Measurements from ENCODE around the gene SEC16A.

SEC16A gene

GRCh38 chr9:136527721-136528710, 45.2 kb upstream of the SEC16A start:
- H3K36me3 ChIP-seq (ENCODE audit: control insufficient read depth in 5 of 5, insufficient read depth in 5 of 5, low read length in 5 of 5): peaks cover 0 to 10% (median 8%) of the 10 kb centered on the region in 5 donors
- H3K4me1 ChIP-seq (ENCODE audit: control insufficient read depth in 5 of 5, insufficient read depth in 5 of 5, low read length in 5 of 5): peaks cover 7 to 99% (median 94%) of the 10 kb centered on the region in 5 donors
- H3K27ac ChIP-seq (ENCODE audit: low read depth, low read length): peak overlapping the region; percentile 75
- H3K9me3 ChIP-seq (ENCODE audit: control insufficient read depth in 5 of 5, low read length in 5 of 5): no peaks in the 10 kb centered on the region
- H3K9ac ChIP-seq (ENCODE audit: low read length in 5 of 5): peak overlapping the region in 2 of 5 donors; percentile 20 to 37
- peak overlapping the region in 4 of 5 donors; percentile 13 to 42 (median 33) for H3K4me3 ChIP-seq (ENCODE audit: low read depth in 1 of 5, low read length in 5 of 5)
- no peaks in the 10 kb centered on the region for H3K27me3 ChIP-seq (ENCODE audit: control insufficient read depth in 5 of 5, insufficient read depth in 4 of 5, low read length in 5 of 5)

- peaks cover 7 to 99% (median 93%) of the 10 kb centered on the region in 5 donors for H3K4me1 ChIP-seq (ENCODE audit: control insufficient read depth in 5 of 5, insufficient read depth in 5 of 5, low read length in 5 of 5)
- peak overlapping the region in 3 of 5 donors; percentile 7 to 41 (median 20) for H3K9ac ChIP-seq (ENCODE audit: low read length in 5 of 5)
- no peaks in the 10 kb centered on the region for H3K27me3 ChIP-seq (ENCODE audit: control insufficient read depth in 5 of 5, insufficient read depth in 4 of 5, low read length in 5 of 5)
- H3K27ac ChIP-seq (ENCODE audit: low read depth, low read length): peak overlapping the region; percentile 75
- H3K4me3 ChIP-seq (ENCODE audit: low read depth in 1 of 5, low read length in 5 of 5): peak overlapping the region in 2 of 5 donors; percentile 22 to 26
- H3K36me3 ChIP-seq (ENCODE audit: control insufficient read depth in 5 of 5, insufficient read depth in 5 of 5, low read length in 5 of 5): peaks cover 0 to 18% (median 17%) of the 10 kb centered on the region in 5 donors
- H3K9me3 ChIP-seq (ENCODE audit: control insufficient read depth in 5 of 5, low read length in 5 of 5): no peaks in the 10 kb centered on the region
Measured at GRCh38 chr9:136527131-136527530, 44.3 kb upstream of the SEC16A start.

GRCh38 chr9:136526625-136527066, 43.8 kb upstream of the SEC16A start:
- H3K4me1 ChIP-seq (ENCODE audit: control insufficient read depth in 5 of 5, insufficient read depth in 5 of 5, low read length in 5 of 5): peaks cover 7 to 99% (median 91%) of the 10 kb centered on the region in 5 donors
- H3K4me3 ChIP-seq (ENCODE audit: low read depth in 1 of 5, low read length in 5 of 5): peak overlapping the region in 1 of 5 donors; percentile 26
- H3K36me3 ChIP-seq (ENCODE audit: control insufficient read depth in 5 of 5, insufficient read depth in 5 of 5, low read length in 5 of 5): peaks cover 0 to 19% (median 18%) of the 10 kb centered on the region in 5 donors
- H3K27me3 ChIP-seq (ENCODE audit: control insufficient read depth in 5 of 5, insufficient read depth in 4 of 5, low read length in 5 of 5): no peaks in the 10 kb centered on the region
- H3K27ac ChIP-seq (ENCODE audit: low read depth, low read length): peak overlapping the region; percentile 75
- H3K9me3 ChIP-seq (ENCODE audit: control insufficient read depth in 5 of 5, low read length in 5 of 5): no peaks in the 10 kb centered on the region
- H3K9ac ChIP-seq (ENCODE audit: low read length in 5 of 5): peak overlapping the region in 2 of 5 donors; percentile 35 to 41

- Histone ChIP-seq H3K27me3 (ENCODE audit: control insufficient read depth in 5 of 5, insufficient read depth in 4 of 5, low read length in 5 of 5) (no peaks in the 10 kb centered on the region), H3K4me1 (ENCODE audit: control insufficient read depth in 5 of 5, insufficient read depth in 5 of 5, low read length in 5 of 5) (peaks cover 6 to 97% (median 88%) of the 10 kb centered on the region in 5 donors), H3K4me3 (ENCODE audit: low read depth in 1 of 5, low read length in 5 of 5) (peak overlapping the region in 2 of 5 donors; percentile 0 to 22), H3K9ac (ENCODE audit: low read length in 5 of 5) (peak overlapping the region in 2 of 5 donors; percentile 35 to 41), H3K27ac (ENCODE audit: low read depth, low read length) (peak overlapping the region; percentile 75), H3K9me3 (ENCODE audit: control insufficient read depth in 5 of 5, low read length in 5 of 5) (no peaks in the 10 kb centered on the region), H3K36me3 (ENCODE audit: control insufficient read depth in 5 of 5, insufficient read depth in 5 of 5, low read length in 5 of 5) (peaks cover 0 to 26% (median 24%) of the 10 kb centered on the region in 5 donors)
Measured at GRCh38 chr9:136525841-136526499, 43.1 kb upstream of the SEC16A start.

- Histone ChIP-seq H3K27me3 (ENCODE audit: control insufficient read depth in 5 of 5, insufficient read depth in 4 of 5, low read length in 5 of 5) (no peaks in the 10 kb centered on the region), H3K9me3 (ENCODE audit: control insufficient read depth in 5 of 5, low read length in 5 of 5) (no peaks in the 10 kb centered on the region), H3K9ac (ENCODE audit: low read length in 5 of 5) (peak overlapping the region in 1 of 5 donors; percentile 17), H3K36me3 (ENCODE audit: control insufficient read depth in 5 of 5, insufficient read depth in 5 of 5, low read length in 5 of 5) (peaks cover 0 to 33% (median 28%) of the 10 kb centered on the region in 5 donors), H3K4me1 (ENCODE audit: control insufficient read depth in 5 of 5, insufficient read depth in 5 of 5, low read length in 5 of 5) (peaks cover 2 to 92% (median 80%) of the 10 kb centered on the region in 5 donors), H3K4me3 (ENCODE audit: low read depth in 1 of 5, low read length in 5 of 5) (no peak overlapping the region), H3K27ac (ENCODE audit: low read depth, low read length) (peak overlapping the region; percentile 75)
Measured at GRCh38 chr9:136525207-136525606, 42.4 kb upstream of the SEC16A start.

GRCh38 chr9:136522314-136523237, 39.7 kb upstream of the SEC16A start:
- peaks cover 0 to 58% (median 52%) of the 10 kb centered on the region in 5 donors for H3K36me3 ChIP-seq (ENCODE audit: control insufficient read depth in 5 of 5, insufficient read depth in 5 of 5, low read length in 5 of 5)
- H3K27me3 ChIP-seq (ENCODE audit: control insufficient read depth in 5 of 5, insufficient read depth in 4 of 5, low read length in 5 of 5): no peaks in the 10 kb centered on the region
- H3K9ac ChIP-seq (ENCODE audit: low read length in 5 of 5): no peak overlapping the region

GRCh38 chr9:136521537-136521936, 38.7 kb upstream of the SEC16A start:
- Histone ChIP-seq H3K9me3 (ENCODE audit: control insufficient read depth in 5 of 5, low read length in 5 of 5) (no peaks in the 10 kb centered on the region), H3K27me3 (ENCODE audit: control insufficient read depth in 5 of 5, insufficient read depth in 4 of 5, low read length in 5 of 5) (no peaks in the 10 kb centered on the region), H3K4me3 (ENCODE audit: low read depth in 1 of 5, low read length in 5 of 5) (no peak overlapping the region), H3K4me1 (ENCODE audit: control insufficient read depth in 5 of 5, insufficient read depth in 5 of 5, low read length in 5 of 5) (peaks cover 0 to 82% (median 54%) of the 10 kb centered on the region in 5 donors), H3K36me3 (ENCODE audit: control insufficient read depth in 5 of 5, insufficient read depth in 5 of 5, low read length in 5 of 5) (peaks cover 0 to 68% (median 61%) of the 10 kb centered on the region in 5 donors), H3K9ac (ENCODE audit: low read length in 5 of 5) (peak overlapping the region in 1 of 5 donors; percentile 13), H3K27ac (ENCODE audit: low read depth, low read length) (no peak overlapping the region)

More at GRCh38 chr9:136522314-136523237, 39.7 kb upstream of the SEC16A start:
- Histone ChIP-seq H3K4me1 (ENCODE audit: control insufficient read depth in 5 of 5, insufficient read depth in 5 of 5, low read length in 5 of 5) (peaks cover 2 to 82% (median 58%) of the 10 kb centered on the region in 5 donors), H3K4me3 (ENCODE audit: low read depth in 1 of 5, low read length in 5 of 5) (no peak overlapping the region), H3K9me3 (ENCODE audit: control insufficient read depth in 5 of 5, low read length in 5 of 5) (no peaks in the 10 kb centered on the region), H3K27ac (ENCODE audit: low read depth, low read length) (no peak overlapping the region)

GRCh38 chr9:136520053-136520540, 37.3 kb upstream of the SEC16A start:
- Histone ChIP-seq H3K27me3 (ENCODE audit: control insufficient read depth in 5 of 5, insufficient read depth in 4 of 5, low read length in 5 of 5) (no peaks in the 10 kb centered on the region), H3K4me3 (ENCODE audit: low read depth in 1 of 5, low read length in 5 of 5) (no peak overlapping the region), H3K9me3 (ENCODE audit: control insufficient read depth in 5 of 5, low read length in 5 of 5) (no peaks in the 10 kb centered on the region), H3K4me1 (ENCODE audit: control insufficient read depth in 5 of 5, insufficient read depth in 5 of 5, low read length in 5 of 5) (peaks cover 0 to 77% (median 45%) of the 10 kb centered on the region in 5 donors), H3K27ac (ENCODE audit: low read depth, low read length) (no peak overlapping the region), H3K36me3 (ENCODE audit: control insufficient read depth in 5 of 5, insufficient read depth in 5 of 5, low read length in 5 of 5) (peaks cover 0 to 82% (median 76%) of the 10 kb centered on the region in 5 donors), H3K9ac (ENCODE audit: low read length in 5 of 5) (no peak overlapping the region)

All from subcutaneous abdominal adipose tissue (tissue), 5 donors.